CD14-positive monocyte (primary cell): Measurements from ENCODE around the gene LMTK3. TPM values are rescaled to one million over a fixed set of nuclear protein-coding genes. Genes with fewer than 3 reads are reported as not detected.

Experiments
- DNase-seq, 3 donors: peaks; one replicate each; pipeline ENCODE4 v3.0.0-alpha.2; 2011 to 2022
- H2AFZ ChIP-seq: 2 replicates; pipeline ENCODE4 v1.6.0; 2012; ENCODE audit warnings: mild to moderate bottlenecking, low read depth, low read length, inconsistent platforms; ENCODE audit not compliant: insufficient read depth, poor library complexity, severe bottlenecking
- H3K27ac ChIP-seq, 2 donors: 1 replicate in 1 of 2; 2 replicates in 1 of 2; pipeline ENCODE4 v1.5.1; 2012 to 2013; ENCODE audit warnings: low read length in 2 of 2, control low read depth in 1 of 2, inconsistent platforms in 1 of 2, low read depth in 1 of 2, mild to moderate bottlenecking in 1 of 2
- H3K27me3 ChIP-seq, 2 donors: one replicate each; pipeline versions ENCODE4 v1.6.0 to v1.6.1; 2011 to 2013; ENCODE audit warnings: low read length in 2 of 2; ENCODE audit not compliant: control insufficient read depth in 2 of 2, insufficient read depth in 2 of 2
- H3K36me3 ChIP-seq, 2 donors: replicated peaks in 1 of 2; 1 replicate in 1 of 2; 2 replicates in 1 of 2; pipeline versions ENCODE4 v1.5.1 to v1.6.1; 2012 to 2013; ENCODE audit warnings: low read length in 2 of 2, control low read depth in 1 of 2, inconsistent platforms in 1 of 2, mild to moderate bottlenecking in 1 of 2; ENCODE audit not compliant: insufficient read depth in 2 of 2, control insufficient read depth in 1 of 2
- H3K4me1 ChIP-seq, 2 donors: 1 replicate in 1 of 2; 2 replicates in 1 of 2; pipeline versions ENCODE4 v1.5.1 to v1.6.1; 2012 to 2013; ENCODE audit warnings: low read length in 2 of 2, control low read depth in 1 of 2, inconsistent platforms in 1 of 2, mild to moderate bottlenecking in 1 of 2, moderate library complexity in 1 of 2; ENCODE audit not compliant: insufficient read depth in 2 of 2, control insufficient read depth in 1 of 2
- H3K4me2 ChIP-seq: replicated peaks from 2 replicates; pipeline ENCODE3; 2012; ENCODE audit warnings: low read length, moderate library complexity, mild to moderate bottlenecking; ENCODE audit not compliant: poor library complexity, severe bottlenecking; ENCODE audit errors: extremely low read depth
- H3K4me3 ChIP-seq, 3 experiments: fragments of 200-600 bp in 1 of 3; sonication (generic) in 1 of 3; replicated peaks in 1 of 3; 1 replicate in 2 of 3; 2 replicates in 1 of 3; pipeline ENCODE4 v1.5.1; 2011 to 2013; ENCODE audit warnings: low read length in 3 of 3, mild to moderate bottlenecking in 3 of 3, control low read depth in 2 of 3, low read depth in 2 of 3, inconsistent platforms in 1 of 3, moderate library complexity in 1 of 3
- H3K79me2 ChIP-seq: 2 replicates; pipeline ENCODE4 v1.6.0; 2012; ENCODE audit warnings: mild to moderate bottlenecking, control low read depth, inconsistent platforms, low read length, moderate library complexity; ENCODE audit not compliant: insufficient read depth
- H3K9ac ChIP-seq: 2 replicates; pipeline ENCODE4 v1.6.0; 2017; ENCODE audit warnings: low read length, mild to moderate bottlenecking; ENCODE audit not compliant: insufficient read depth, poor library complexity, severe bottlenecking
- H3K9me3 ChIP-seq, 2 donors: replicated peaks in 1 of 2; 1 replicate in 1 of 2; 2 replicates in 1 of 2; pipeline versions ENCODE4 v1.5.1 to v1.6.1; 2012 to 2013; ENCODE audit warnings: low read length in 2 of 2, control low read depth in 1 of 2; ENCODE audit not compliant: control insufficient read depth in 1 of 2, insufficient read depth in 1 of 2
- H4K20me1 ChIP-seq: 2 replicates; pipeline ENCODE4 v1.6.0; 2012; ENCODE audit warnings: mild to moderate bottlenecking, low read length, control low read depth, moderate library complexity; ENCODE audit not compliant: insufficient read depth
- H3K27ac Mint-ChIP-seq, 7 donors: one replicate each; pipeline ENCODE4 v1.8.0; 2020; ENCODE audit warnings: mild to moderate bottlenecking in 7 of 7, mixed read lengths in 7 of 7, moderate library complexity in 6 of 7, inconsistent platforms in 2 of 7
- H3K27me3 Mint-ChIP-seq, 3 donors: one replicate each; pipeline ENCODE4 v1.8.0; 2021 to 2022; ENCODE audit warnings: low read depth in 3 of 3, mild to moderate bottlenecking in 3 of 3, mixed read lengths in 3 of 3, moderate library complexity in 3 of 3, inconsistent platforms in 1 of 3
- H3K36me3 Mint-ChIP-seq, 2 donors: one replicate each; pipeline ENCODE4 v1.8.0; 2020; ENCODE audit warnings: mixed read lengths in 2 of 2, inconsistent platforms in 1 of 2, mild to moderate bottlenecking in 1 of 2
- H3K4me1 Mint-ChIP-seq: one replicate; pipeline ENCODE4 v1.8.0; 2020; ENCODE audit warnings: mild to moderate bottlenecking, mixed read lengths
- H3K4me3 Mint-ChIP-seq, 2 donors: one replicate each; pipeline ENCODE4 v1.8.0; 2020; ENCODE audit warnings: mild to moderate bottlenecking in 2 of 2, mixed read lengths in 2 of 2, moderate library complexity in 1 of 2
- H3K9me3 Mint-ChIP-seq, 7 donors: one replicate each; pipeline ENCODE4 v1.8.0; 2020 to 2022; ENCODE audit warnings: mixed read lengths in 7 of 7, mild to moderate bottlenecking in 6 of 7, moderate library complexity in 6 of 7, inconsistent platforms in 2 of 7
- WGBS: methylation state at CpG from one replicate; pipeline ENCODE4 v1.1.5; 2013; ENCODE audit warnings: missing lambda C conversion rate; ENCODE audit not compliant: insufficient coverage; 5-methylcytosine and 5-hydroxymethylcytosine counted together
- intact Hi-C, 2 donors: fragments of 100-400 bp; cut with micrococcal nuclease; formaldehyde crosslinking; loops; one replicate each; pipeline versions ENCODE4 v1.15.0 to v1.15.1; 2023
- polyA plus RNA-seq, 3 donors: library from polyadenylated mRNA; depleted of rRNA in 1 of 3; unstranded in 2 of 3; stranded (reverse) in 1 of 3; fragments of 300-500 nt in 2 of 3; fragments of >200 nt in 1 of 3; fragmentation: Illumina TruSeq in 2 of 3; gene quantifications; 1 replicate in 2 of 3; 2 replicates in 1 of 3; pipeline ENCODE4 v1.2.3, GENCODE V29; 2012 to 2021
- TF ChIP-seq, protein P1 (sequence below): fragments of 200-600 bp; IDR thresholded peaks from one replicate; pipeline ENCODE4 v1.8.0; 2022; ENCODE audit warnings: antibody characterized with exemption, mild to moderate bottlenecking

LMTK3 gene
- polyA plus RNA-seq, 3 donors = 0.08 TPM; not detected in 2

DNA sequence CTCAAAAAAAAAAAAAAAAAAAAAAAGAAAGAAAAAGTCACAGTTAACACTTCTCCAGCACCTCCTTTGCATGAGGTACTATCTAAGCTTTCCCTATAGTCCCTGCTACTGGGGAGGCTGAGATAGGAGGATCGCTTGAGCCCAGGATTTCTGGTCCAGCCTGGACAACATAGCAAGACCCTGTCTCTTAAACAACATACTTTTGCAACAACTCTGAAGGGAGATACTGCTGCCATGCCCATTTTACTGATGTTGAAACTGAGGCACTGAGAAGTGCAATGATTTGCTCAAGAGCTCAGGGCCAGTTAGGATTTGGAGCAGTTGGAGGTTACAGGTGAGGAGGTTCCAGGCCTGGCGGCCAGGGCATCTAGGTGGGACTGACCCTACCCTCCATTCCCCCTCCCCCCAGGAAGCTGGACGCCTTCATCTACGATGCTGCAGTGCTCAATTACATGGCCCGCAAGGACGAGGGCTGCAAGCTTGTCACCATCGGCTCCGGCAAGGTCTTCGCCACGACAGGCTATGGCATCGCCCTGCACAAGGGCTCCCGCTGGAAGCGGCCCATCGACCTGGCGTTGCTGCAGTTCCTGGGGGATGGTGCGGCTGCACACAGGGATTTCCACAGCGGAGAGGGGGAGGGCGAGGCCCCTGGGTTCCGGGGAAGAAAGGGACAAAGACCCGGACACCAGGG, 70.1 kb downstream of the LMTK3 start:
- Histone ChIP-seq H3K4me2 (no peak overlapping the region), H2AFZ (no peak overlapping the region), H4K20me1 (no peaks in the 10 kb centered on the region), H3K4me1 (peaks cover 23 to 28% of the 10 kb centered on the region in 2 donors), H3K27me3 (peaks cover 28 to 31% of the 10 kb centered on the region in 2 donors), H3K9ac (no peak overlapping the region), H3K79me2 (peaks cover 5% of the 10 kb centered on the region), H3K36me3 (no peaks in the 10 kb centered on the region), H3K4me3 (no peak overlapping the region), H3K27ac (no peak overlapping the region), H3K9me3 (peaks cover 0 to 20% of the 10 kb centered on the region in 2 donors)
- Mint-ChIP-seq H3K27me3 (peaks cover 32 to 42% (median 37%) of the 10 kb centered on the region in 3 donors), H3K4me1 (peaks cover 22% of the 10 kb centered on the region), H3K4me3 (peak overlapping the region in 1 of 2 donors; percentile 86), H3K36me3 (peaks cover 16 to 18% of the 10 kb centered on the region in 2 donors), H3K27ac (no peak overlapping the region), H3K9me3 (peaks cover 0 to 17% (median 13%) of the 10 kb centered on the region in 7 donors)
- DNase-seq = no peak
- TF ChIP-seq, protein P1, sequence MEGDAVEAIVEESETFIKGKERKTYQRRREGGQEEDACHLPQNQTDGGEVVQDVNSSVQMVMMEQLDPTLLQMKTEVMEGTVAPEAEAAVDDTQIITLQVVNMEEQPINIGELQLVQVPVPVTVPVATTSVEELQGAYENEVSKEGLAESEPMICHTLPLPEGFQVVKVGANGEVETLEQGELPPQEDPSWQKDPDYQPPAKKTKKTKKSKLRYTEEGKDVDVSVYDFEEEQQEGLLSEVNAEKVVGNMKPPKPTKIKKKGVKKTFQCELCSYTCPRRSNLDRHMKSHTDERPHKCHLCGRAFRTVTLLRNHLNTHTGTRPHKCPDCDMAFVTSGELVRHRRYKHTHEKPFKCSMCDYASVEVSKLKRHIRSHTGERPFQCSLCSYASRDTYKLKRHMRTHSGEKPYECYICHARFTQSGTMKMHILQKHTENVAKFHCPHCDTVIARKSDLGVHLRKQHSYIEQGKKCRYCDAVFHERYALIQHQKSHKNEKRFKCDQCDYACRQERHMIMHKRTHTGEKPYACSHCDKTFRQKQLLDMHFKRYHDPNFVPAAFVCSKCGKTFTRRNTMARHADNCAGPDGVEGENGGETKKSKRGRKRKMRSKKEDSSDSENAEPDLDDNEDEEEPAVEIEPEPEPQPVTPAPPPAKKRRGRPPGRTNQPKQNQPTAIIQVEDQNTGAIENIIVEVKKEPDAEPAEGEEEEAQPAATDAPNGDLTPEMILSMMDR = no peak
- intact Hi-C loops = loop anchor here in 1 of 2 donors (10.0 kb wide), 1 partner anchor 47 kb away; the partner anchor contains the start of genes GRIN2D and KDELR1
- WGBS = 93% methylated on average over 14 of the region's 20 CpGs

DNA sequence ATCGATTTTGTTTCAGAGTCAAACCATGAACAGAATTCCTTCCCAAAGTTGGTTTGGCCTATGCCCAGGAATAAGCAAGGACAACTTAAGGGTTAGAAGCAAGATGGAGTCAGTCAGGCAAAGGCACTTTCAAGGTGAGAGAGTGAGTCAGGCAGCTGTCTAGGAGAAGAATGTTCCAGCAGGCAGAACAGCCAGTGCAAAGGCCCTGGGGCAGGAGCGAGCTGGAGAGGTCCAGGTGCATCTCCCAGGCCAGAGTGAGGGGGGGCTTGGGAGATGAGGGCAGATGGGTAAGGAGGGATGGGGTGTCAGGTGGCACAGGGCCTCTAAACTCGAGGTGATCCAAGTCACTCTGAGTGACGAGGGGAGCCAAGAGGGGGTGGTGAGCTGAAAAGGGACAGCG, 75.0 kb downstream of the LMTK3 start:
- no peak for DNase-seq
- no peak overlapping the region for H3K4me3 ChIP-seq
- no peak overlapping the region for H3K9ac ChIP-seq
- H2AFZ ChIP-seq = no peak overlapping the region
- H3K9me3 Mint-ChIP-seq = peaks cover 0 to 4% (median 0%) of the 10 kb centered on the region in 7 donors
- intact Hi-C loops = no loop called here
- WGBS = 93% methylated on average over 3 of the region's 5 CpGs
- no peaks in the 10 kb centered on the region for H3K4me1 ChIP-seq
- peaks cover 2 to 3% of the 10 kb centered on the region in 2 donors for H3K36me3 Mint-ChIP-seq
- H3K79me2 ChIP-seq = no peaks in the 10 kb centered on the region
- H3K36me3 ChIP-seq = no peaks in the 10 kb centered on the region
- peaks cover 5% of the 10 kb centered on the region for H3K4me1 Mint-ChIP-seq
- no peaks in the 10 kb centered on the region for H4K20me1 ChIP-seq
- no peak overlapping the region for H3K27ac ChIP-seq
- peaks cover 4 to 6% of the 10 kb centered on the region in 2 donors for H3K27me3 ChIP-seq
- no peak overlapping the region for H3K27ac Mint-ChIP-seq
- H3K9me3 ChIP-seq = peaks cover 0 to 2% of the 10 kb centered on the region in 2 donors
- H3K4me3 Mint-ChIP-seq = no peak overlapping the region
- peaks cover 13 to 18% (median 15%) of the 10 kb centered on the region in 3 donors for H3K27me3 Mint-ChIP-seq
- H3K4me2 ChIP-seq = no peak overlapping the region
- TF ChIP-seq, protein P1 = no peak

Other genes starting within 250 kb of the LMTK3 start
- not detected for gene ZNF114, start 241.8 kb downstream of the LMTK3 start, polyA plus RNA-seq
- 1,000 to 10,000 TPM in 1 of 3 donors, 100 to 1,000 TPM in 2; 802 to 1,036 (median 996) TPM for gene EMP3, start 186.3 kb downstream of the LMTK3 start, polyA plus RNA-seq
- gene TMEM143, start 147.9 kb downstream of the LMTK3 start, polyA plus RNA-seq = 10 to 100 TPM in 1 of 3 donors, 1 to 10 TPM in 2; 1.7 to 11.9 (median 2.1) TPM
- not detected for gene SYNGR4, start 147.5 kb downstream of the LMTK3 start, polyA plus RNA-seq
- 10 to 100 TPM; 42.0 to 72.0 (median 51.3) TPM for gene KDELR1, start 120.3 kb downstream of the LMTK3 start, polyA plus RNA-seq
- gene GRIN2D, start 118.2 kb downstream of the LMTK3 start, polyA plus RNA-seq = under 1 TPM in 2 of 3 donors, not detected in 1; 0.13 to 0.29 TPM
- gene GRWD1, start 65.9 kb downstream of the LMTK3 start, polyA plus RNA-seq = 10 to 100 TPM in 1 of 3 donors, 1 to 10 TPM in 2; 3.7 to 13.9 (median 10.0) TPM
- gene KCNJ14, start 56.3 kb downstream of the LMTK3 start, polyA plus RNA-seq = under 1 TPM in 2 of 3 donors, not detected in 1; 0.09 to 0.56 TPM
- gene CYTH2, start 42.5 kb downstream of the LMTK3 start, polyA plus RNA-seq = 10 to 100 TPM; 21.3 to 48.2 (median 21.7) TPM
- gene SULT2B1, start 40.3 kb upstream of the LMTK3 start, polyA plus RNA-seq = under 1 TPM in 2 of 3 donors, not detected in 1; 0.09 to 0.40 TPM
- not detected for gene SPACA4, start 94.9 kb upstream of the LMTK3 start, polyA plus RNA-seq
- not detected for gene FAM83E, start 103.2 kb upstream of the LMTK3 start, polyA plus RNA-seq
- gene RPL18, start 107.3 kb upstream of the LMTK3 start, polyA plus RNA-seq = 1,000 to 10,000 TPM in 1 of 3 donors, 100 to 1,000 TPM in 2; 803 to 1,540 (median 892) TPM
- gene SPHK2, start 107.7 kb upstream of the LMTK3 start, polyA plus RNA-seq = 1 to 10 TPM; 8.5 to 9.4 (median 9.1) TPM
- gene DBP, start 125.5 kb upstream of the LMTK3 start, polyA plus RNA-seq = 10 to 100 TPM; 12.8 to 22.3 (median 17.5) TPM
- 1 to 10 TPM; 1.1 to 4.9 (median 1.8) TPM for gene CA11, start 134.4 kb upstream of the LMTK3 start, polyA plus RNA-seq
- under 1 TPM in 1 of 3 donors, not detected in 2; 0.44 TPM for gene NTN5, start 161.2 kb upstream of the LMTK3 start, polyA plus RNA-seq
- not detected for gene FUT2, start 184.1 kb upstream of the LMTK3 start, polyA plus RNA-seq
- gene MAMSTR, start 207.9 kb upstream of the LMTK3 start, polyA plus RNA-seq = under 1 TPM in 1 of 3 donors, not detected in 2; 0.07 TPM
- 1 to 10 TPM in 1 of 3 donors, not detected in 2; 1.2 TPM for gene RASIP1, start 228.8 kb upstream of the LMTK3 start, polyA plus RNA-seq
- not detected for gene IZUMO1, start 235.1 kb upstream of the LMTK3 start, polyA plus RNA-seq
- gene FUT1, start 240.8 kb upstream of the LMTK3 start, polyA plus RNA-seq = under 1 TPM in 1 of 3 donors, not detected in 2; 0.03 TPM
- gene FGF21, start 243.7 kb upstream of the LMTK3 start, polyA plus RNA-seq = not detected